ENCODE measurements around the gene SDF4.

The SDF4 gene

GRCh38 chr1:1213345-1214265 is 18.2 kb downstream of the SDF4 start, which contains the start of gene TNFRSF4:
TSS of gene TNFRSF4 (minus strand) at chr1:1214153. CDS start at chr1:1214127, 26 bp downstream.
- TF ChIP-seq CTCF (IDR thresholded peaks at IDR 0.05; ENCODE audit: low read depth, low read length), result no peak
- H3K4me3 ChIP-seq (replicated peaks in 1 of 2; ENCODE audit: low read depth in 2 of 2, low read length in 2 of 2), result no peak within 1 kb of the TSS
- DNase-seq (ENCODE audit: low read depth in 2 of 2), result no peak

GRCh38 chr1:1212780-1213344 is 18.9 kb downstream of the SDF4 start:
- DNase-seq (ENCODE audit: low read depth in 2 of 2), result peak in 1 of 2 donors; percentile 29
- H3K4me3 ChIP-seq (replicated peaks in 1 of 2; ENCODE audit: low read depth in 2 of 2, low read length in 2 of 2), result no peak overlapping the region
- TF ChIP-seq CTCF (IDR thresholded peaks at IDR 0.05; ENCODE audit: low read depth, low read length), result no peak

- no peak overlapping the region for H3K4me3 ChIP-seq (replicated peaks in 1 of 2; ENCODE audit: low read depth in 2 of 2, low read length in 2 of 2)
- TF ChIP-seq CTCF (IDR thresholded peaks at IDR 0.05; ENCODE audit: low read depth, low read length), result no peak
- no peak for DNase-seq (ENCODE audit: low read depth in 2 of 2)
Observed at GRCh38 chr1:1211541-1212441, 20.0 kb downstream of the SDF4 start.

GRCh38 chr1:1210726-1211540 is 20.9 kb downstream of the SDF4 start:
- TF ChIP-seq CTCF (IDR thresholded peaks at IDR 0.05; ENCODE audit: low read depth, low read length), result no peak
- no peak overlapping the region for H3K4me3 ChIP-seq (replicated peaks in 1 of 2; ENCODE audit: low read depth in 2 of 2, low read length in 2 of 2)
- no peak for DNase-seq (ENCODE audit: low read depth in 2 of 2)

GRCh38 chr1:1208713-1209433 is 22.9 kb downstream of the SDF4 start:
- no peak for TF ChIP-seq CTCF (IDR thresholded peaks at IDR 0.05; ENCODE audit: low read depth, low read length)
- no peak overlapping the region for H3K4me3 ChIP-seq (replicated peaks in 1 of 2; ENCODE audit: low read depth in 2 of 2, low read length in 2 of 2)
- no peak for DNase-seq (ENCODE audit: low read depth in 2 of 2)

All from cardiac fibroblast (primary cell).